ENCODE data around the gene NKD1.
"Not testable (repeated sequence)": the region's sequence is repeated elsewhere in the genome, so short reads cannot be mapped to it uniquely, and the experiment has no call there.

The NKD1 gene

DNA sequence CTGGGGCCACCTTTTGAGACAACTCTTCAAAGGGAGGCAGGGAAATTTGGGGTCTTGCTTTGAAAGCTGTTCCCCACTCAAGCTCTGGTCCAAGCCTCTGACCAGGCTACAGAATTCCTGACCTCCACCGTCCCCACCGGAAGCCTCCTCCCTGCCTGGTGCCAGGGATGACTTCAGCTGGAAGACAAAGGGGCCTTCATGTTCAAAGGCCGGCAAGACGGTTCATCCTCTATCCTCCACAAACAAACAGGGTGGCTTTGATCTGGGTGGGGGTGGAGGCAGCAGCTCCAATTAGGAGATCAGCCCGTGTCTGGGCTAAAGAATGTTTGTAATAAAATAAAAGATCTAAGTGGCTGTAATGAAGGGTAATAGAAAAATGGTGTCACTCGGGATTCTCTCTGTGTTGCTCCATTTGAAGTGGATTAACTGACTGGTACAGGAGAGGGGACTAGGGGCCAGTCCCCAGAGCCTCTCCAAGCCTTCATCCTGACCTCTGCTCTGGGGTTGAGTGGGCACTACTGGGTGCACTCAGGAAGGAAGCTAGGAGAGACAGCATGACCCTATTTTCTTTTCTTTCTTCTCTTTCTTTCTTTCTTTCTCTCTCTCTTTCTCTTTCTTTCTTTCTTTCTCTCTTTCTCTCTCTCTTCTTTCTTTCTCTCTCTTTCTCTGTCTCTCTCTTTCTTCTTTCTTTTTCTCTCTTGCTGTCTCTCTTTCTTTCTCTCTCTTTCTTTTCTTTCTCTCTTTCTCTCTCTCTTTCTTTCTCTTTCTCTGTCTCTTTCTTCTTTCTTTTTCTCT, 27.5 kb upstream of the NKD1 start:
- no peak for DNase-seq

DNA sequence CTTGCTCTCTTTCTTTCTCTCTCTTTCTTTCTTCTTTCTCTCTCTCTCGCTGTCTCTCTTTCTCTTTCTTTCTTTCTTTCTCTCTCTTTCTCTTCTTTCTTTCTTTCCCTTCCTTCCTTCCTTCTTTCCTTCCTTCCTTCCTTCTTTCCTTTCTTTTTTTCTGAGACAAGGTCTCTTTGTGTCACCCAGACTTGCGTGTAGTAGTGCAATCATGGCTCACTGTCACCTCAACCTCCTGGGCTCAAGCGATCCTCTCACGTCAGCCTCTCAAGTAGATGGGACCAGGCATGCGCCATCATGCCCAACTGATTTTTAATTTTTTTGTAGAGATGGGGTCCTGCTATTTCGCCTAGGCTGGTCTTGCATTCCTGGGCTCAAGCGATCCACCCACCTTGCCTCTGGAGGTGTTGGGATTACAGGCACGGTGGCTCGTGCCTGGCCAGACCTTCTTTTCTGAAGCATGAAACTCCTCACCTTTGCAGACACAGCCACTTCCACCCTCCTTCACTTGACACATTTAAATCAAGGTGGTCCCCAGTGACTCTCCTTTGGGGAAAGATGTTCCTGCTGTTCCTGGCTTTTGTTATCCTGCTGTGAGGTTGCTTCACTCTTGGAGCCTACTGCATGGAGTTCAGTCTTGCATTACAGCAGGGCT, 26.8 kb upstream of the NKD1 start:
- DNase-seq = no peak

DNA sequence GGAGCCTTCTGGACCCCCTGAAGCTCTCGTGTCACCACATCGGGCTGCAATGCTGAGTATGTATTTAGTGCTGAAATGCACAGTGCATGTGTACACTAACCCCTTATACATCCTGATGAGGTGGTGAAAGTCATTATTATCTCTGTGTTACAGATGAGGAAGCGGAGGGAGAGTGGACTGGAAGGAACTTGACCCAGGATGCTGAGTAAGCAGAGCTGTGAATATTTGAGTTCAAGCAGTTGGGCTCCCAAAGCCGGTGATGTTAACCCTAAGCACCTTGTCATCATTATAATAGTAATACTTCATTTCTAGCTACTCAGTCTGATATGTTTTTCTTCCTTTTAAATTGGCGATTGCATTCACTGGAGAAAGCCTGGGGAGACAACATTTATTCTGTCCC, 25.9 kb upstream of the NKD1 start:
- DNase-seq = no peak

DNA sequence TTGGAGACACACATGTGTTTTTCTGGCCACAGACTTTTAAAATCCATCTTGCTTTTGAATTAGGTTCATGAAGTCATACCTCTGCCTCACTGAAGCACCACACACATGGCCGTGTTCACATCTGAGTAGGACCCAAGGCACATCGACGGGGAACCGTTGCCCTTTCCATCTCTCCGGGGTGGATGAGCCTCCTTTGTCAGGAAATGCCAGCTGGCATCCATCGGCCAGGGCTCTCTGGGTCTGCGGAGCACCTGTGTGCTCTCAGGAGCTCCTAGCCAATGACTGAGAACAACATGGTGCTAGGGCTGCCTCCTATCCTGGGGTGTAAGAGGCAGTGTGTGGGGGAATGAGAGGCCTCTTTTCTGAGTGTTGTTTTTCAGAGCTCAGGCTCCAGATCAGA, 24.5 kb upstream of the NKD1 start:
- DNase-seq = no peak

DNA sequence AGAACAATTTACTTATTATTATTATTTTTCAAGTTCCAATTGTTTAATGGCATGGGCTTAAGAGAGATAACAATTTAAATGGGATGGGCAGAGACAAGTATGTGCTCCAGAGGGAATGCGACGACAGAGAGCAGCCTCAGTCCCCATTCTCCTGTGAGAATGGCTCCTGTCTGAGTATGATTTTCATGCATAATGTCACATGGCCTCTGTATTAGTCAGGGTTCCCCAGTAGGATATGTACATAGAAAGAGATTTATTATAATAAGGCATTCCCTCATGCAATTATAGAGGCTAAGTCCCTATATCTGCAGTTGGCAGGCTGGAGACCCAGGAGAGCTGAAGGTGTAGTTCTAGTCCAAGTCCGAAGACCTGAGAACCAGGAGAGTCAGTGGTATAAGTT, 22.9 kb upstream of the NKD1 start:
- no peak for DNase-seq

DNA sequence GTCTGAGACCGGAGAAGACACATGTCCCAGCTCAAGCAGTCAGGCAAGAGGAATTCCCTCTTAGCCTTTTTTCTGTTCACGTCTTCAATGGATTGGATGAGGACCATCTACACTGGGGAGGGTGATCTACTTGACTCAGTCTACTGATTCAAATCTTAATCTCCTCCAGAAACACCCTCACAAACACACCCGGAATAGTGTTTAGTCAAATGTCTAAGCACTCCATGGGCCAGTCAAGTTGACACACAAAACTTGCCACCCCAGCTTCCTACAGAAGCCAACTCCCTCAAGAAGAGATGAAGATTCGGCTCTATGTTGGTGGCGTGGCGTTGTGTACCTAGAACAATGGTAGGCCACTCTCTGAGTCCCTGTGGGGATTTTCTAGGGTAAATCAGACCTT, 22.5 kb upstream of the NKD1 start:
- no peak for DNase-seq

DNA sequence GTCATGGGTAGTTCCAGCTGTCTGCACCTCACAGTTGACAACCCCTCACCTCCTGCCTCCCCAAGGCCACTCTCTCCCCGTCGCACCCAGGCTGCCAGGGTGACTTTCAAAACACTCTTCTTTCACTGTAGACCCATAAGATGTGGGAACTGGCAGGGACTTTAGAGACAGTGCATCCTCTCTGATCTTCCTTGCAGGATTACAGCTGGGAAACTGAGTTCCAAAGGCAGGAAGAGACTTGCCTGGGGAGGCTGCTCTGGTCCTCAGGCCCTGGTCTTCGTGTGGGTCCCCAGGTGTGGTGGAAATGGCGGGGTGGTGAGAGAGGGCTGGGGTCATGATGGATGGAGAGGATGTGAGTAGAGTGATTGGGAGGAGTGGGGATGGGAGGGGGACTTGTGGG, 21.9 kb upstream of the NKD1 start:
- no peak for DNase-seq

DNA sequence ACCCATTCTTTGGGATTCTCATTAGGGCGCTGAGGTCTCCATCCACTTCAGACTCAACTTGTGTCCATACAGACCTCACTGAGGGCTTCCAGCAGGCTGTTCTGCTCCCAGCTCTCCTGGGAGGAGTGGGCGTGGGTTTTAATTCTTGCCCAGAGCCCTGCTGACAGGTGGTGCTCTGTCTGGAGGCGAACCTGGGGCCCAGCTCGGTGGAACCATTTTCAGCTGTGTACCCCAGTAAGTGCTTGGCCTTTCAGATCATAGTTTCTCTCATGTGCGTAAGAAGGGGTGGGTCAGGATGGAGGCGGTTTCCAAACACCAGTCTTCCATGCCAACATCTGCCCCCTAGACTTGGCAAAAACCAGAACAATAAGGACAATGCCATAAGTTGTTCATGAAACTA, 21.4 kb upstream of the NKD1 start:
- DNase-seq = no peak

DNA sequence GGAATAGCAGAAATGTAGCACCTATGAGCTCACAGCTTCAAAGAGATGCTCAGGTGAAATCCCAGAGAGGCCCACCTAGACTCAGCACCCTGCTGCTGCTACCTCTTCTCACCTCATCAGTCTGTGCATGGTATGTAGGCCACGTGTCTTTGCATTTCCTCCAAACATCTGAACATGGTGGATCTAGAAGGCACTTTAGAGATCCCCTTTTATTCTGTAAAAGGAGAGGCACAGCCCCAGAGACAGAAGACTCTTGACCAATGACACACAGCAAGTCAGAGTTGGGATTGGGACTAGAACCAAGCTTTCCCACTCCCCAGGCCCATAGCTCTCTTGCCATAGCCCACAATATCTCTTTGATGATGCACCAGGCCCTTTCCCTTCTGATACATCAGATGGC, 19.4 kb upstream of the NKD1 start:
- no peak for DNase-seq

DNA sequence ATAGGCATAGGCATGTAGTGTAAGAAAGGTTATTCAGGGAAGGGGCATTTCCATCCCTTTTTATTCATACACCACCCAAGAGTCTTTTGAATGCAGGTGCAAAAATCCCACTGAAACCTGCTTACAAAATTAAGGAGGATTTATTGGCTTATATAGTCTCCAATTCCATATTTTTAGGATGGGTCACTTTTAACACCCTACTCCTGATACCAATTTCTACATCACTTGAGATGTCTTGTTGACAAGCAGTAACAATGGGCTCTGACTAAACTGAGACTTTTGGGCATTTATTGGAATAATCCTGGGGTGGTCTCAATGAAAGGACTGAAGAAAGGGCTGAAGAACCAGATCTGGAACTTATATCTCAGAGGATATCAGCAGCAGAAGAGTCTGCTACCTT, 18.9 kb upstream of the NKD1 start:
- no peak for DNase-seq

DNA sequence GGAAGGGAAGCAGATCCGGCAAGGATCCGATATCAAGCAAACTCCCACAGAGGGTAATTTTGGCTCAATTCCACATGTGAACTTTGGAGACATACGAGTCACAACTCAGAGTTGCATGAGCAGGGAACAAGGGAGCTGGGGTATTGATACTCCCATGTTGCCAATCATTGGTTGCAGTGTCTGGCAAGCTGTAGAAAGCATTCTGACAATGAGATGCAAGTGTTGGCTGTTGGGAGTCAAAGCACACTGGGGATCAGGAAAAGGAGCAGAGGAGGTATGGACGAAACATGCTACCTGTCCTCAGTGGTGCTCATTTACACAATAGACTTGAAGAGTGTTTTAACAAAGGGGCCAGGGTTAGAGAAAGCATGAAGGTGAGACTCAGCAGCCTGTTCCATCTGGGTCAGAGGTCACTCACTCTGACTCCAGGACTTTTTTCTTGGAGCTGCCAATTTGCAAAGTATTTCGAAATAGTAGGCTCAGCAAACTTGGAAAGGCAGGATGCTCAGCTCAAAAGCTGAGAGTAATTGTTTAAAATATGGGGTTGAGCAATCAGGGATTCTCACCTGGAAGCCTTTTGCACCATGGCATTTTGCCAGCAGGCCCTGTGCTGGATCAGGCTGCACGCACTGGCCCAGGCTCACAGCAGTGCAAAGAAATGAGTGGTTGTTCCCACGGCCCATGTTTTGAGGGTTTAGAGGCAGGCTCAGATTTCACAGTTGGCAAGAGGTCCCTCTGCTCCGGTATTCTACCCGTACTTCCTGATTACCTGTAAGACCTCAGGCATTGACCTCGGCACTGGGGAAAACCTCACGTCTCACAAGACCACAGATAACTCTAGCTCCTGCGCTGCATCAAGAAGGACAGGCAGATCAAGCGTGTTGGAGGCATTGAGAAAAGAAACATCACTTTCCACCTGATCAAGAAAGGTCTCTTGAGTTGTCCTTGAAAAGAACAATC, 17.6 kb upstream of the NKD1 start:
- DNase-seq = no peak

DNA sequence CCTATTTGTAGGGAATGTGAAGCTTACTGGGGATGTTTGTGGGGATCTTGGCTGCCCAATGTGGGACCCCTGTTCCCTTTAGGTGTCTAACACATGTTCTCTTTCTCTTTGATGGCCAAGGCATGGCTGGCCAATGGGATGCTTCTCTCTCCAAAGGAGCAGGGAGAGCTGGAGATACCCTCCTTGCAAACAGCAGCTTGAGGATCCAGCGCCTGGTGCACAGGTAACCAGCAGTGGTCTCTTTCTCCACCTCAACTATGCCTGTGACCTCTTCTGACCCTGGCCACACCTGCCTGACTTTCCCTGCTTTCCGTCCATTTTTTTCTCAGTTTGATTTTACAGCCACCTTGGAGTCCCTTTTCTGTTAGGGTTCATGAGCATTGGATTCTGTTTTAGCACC, 16.8 kb upstream of the NKD1 start:
- DNase-seq = no peak

DNA sequence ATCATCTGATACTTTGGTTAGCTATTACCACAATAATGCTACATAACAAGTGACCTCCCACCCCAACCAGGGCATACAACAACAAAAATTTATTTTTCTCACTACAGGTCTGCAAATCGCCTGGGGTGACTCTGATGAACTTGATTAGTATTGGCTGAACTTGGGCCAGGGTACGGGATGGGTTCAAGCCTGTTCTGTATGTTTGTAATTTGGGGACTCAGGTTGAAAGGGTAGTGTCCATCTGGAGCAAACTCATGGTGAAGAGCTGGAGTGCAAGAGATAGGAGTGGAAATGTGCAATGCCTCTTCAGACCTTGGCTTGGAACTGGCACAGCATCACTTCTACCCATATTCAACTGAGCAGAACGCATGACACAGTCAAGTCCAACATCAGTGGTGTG, 16.3 kb upstream of the NKD1 start:
- DNase-seq = no peak

DNA sequence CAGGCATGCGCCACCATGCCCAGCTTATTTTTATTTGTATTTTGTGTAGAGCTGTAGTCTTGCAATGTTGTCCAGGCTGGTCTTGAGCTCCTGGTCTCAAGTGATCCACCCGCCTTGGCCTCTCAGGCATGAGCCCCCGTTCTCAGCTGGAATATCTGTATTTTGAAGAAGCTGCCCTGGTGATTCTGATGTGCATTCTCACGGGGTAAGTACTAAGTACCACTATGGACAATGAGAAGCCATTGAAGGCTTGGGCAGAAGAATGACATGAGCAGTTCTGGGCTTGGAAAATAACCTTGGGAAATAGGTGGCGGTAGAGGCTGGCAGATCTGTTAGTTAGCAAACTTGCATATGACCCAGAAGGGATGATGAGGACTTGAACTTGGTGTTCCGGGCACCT, 15.6 kb upstream of the NKD1 start:
- no peak for DNase-seq

DNA sequence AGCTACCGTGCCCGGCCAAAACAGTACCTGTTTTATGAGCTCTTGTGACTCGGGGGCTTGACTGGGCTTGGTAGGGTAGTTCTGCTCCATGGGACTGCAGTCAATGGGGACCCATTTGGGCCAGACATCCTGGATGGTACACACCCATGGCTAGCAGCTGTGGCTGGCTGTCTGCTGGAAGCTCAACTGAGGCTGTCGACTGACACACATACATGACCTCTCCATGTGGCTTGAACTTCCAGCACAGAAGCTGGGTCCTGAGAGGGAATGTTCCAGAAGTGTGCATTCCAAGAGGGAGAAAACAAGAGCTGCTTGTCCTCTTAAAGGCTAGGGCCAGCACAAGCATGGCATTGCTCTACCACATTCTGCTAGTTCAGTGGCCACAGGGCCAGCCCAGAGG, 14.9 kb upstream of the NKD1 start:
- DNase-seq = no peak

DNA sequence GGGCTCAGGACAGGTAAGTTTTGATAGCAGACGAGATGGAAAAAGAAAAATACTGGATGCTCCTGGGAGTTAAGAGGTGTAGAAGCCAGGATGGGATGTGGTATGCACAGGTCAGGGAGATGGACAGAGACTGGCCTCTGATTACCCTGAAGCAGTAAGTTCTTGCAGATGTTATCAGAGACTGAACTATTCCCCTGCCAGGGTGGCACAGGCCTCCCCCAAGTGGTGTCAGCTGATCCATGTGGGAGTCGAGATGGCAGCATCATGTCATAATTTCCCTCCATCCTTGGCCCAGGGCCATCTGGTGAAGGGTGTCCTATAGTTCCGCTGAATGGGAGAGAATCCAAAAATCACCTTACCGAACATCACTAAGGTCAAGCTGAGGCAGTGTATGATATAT, 14.1 kb upstream of the NKD1 start:
- DNase-seq = no peak

DNA sequence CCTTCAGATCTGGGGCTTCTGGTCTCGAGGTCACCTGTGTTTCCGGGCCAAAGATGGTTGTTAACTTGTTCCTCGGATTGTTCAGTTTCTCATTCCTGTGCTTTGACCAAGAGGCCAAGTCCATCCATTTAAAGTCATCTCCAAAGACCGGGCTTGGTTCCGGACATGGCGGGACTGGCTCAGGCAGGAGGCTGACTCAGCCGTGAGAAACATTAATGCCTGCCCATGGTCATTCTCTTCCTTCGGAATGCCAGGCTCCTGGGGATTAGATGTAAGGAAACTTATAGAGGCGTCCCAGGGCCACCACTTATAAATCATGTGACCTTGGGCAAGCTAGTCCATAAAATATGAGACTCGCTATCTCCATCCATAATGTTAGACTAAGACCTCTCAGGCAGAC, 13.6 kb upstream of the NKD1 start:
- no peak for DNase-seq

DNA sequence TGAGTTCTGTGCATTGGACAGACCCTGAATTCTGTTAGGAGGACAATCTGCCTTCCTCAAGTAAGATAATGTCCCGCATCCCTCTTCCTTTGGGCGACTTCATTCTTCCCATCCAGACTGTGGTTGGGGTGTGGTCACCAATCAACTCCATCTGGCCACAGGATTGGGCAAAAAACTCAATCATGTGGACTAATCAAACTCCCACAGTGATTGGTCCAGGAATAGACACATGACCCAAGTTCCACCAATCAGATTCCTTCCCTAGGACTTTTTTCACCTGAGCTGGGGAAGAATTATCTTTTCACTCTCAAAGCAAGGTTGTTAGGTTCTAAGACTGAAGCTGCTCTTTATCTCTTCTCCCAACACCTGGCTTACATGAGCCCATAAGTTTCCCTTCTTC, 13.2 kb upstream of the NKD1 start:
- no peak for DNase-seq

DNA sequence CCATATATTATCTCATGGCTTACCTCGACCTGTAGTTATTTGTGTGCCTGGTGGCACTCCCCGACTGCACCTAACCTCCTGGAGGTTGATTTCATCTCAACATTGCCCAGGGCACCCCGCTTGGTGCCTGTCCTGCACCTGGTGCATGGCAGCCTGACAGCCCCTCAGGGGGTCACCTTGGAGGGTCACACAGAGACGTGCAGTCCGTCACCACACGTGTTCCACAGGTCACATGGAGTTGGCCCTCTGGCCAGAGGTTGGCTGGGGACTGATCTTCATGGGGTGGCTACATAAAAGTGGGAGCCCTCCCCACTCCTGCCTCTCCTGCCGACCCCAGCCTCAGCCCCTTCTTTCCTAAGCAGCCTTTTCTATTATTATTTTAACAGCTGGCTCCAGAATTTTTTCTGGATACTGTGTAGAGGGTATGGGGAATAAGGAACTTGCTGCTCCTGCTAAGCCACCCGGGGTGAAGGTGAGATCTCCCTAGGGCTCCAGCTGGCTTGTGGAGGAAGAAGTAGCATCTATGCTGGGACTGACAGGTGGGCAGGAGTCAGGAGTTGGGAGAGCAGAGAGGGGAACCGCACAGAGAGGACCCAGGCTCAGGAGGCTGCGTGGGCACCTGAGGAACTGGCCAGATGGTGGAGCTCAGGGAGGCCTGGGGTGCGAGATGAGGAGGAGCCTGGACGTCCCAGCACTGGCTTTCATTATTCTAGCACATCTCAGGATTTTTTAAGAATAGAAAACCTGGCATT, 12.5 kb upstream of the NKD1 start:
- no peak for DNase-seq

DNA sequence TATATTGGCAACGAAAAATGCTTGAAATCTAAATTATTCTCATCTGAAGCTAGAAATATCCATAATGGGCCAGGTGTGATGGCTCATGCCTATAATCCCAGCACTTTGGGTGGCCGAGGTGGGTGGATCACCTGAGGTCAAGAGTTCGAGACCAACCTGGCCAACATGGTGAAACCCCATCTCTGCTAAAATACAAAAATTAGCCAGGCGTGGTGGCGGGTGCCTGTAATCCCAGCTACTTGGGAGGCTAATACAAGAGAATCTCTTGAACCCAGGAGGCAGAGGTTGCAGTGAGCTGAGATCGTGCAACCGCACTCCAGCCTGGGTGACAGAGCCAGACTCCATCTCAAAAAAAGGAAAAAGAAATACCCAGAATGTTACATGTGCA, 11.9 kb upstream of the NKD1 start:
- DNase-seq = not testable (repeated sequence)

DNA sequence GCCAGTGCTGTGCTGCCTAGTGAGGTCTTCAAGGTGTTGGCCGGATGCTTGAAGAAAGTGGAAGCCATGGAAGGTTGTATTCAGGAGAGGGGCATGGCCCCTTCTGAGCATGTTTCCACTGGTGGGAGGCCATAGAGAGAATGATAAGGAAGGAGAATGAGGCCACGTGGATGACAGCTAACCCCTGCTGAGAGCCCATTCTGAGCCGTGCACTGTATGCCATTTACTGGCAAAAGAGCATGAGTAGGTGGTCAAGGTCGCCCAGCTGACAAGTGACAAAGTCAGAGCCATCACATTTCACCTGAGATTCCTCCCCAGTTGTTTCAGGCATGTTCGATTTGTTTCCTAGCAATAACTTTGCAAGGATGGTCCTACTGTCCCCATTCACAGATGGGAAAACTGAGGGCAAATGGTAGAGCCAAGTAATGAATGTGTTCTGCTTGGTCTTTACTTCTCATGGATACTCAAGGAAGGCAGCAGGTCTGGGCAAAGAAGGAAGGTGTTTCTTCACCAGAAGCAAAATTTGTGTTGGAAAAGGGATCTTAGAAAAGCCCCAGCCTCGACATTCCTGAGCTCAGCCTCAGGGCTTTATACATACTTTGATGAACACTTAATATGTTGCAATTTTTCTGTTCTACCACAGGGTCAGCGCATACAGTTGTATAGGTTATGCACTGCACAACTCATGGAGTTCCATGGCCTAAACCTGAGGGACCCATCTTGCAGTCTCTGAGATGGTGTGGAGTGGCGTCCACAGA, 10.5 kb upstream of the NKD1 start:
- DNase-seq = peak; percentile 31

DNA sequence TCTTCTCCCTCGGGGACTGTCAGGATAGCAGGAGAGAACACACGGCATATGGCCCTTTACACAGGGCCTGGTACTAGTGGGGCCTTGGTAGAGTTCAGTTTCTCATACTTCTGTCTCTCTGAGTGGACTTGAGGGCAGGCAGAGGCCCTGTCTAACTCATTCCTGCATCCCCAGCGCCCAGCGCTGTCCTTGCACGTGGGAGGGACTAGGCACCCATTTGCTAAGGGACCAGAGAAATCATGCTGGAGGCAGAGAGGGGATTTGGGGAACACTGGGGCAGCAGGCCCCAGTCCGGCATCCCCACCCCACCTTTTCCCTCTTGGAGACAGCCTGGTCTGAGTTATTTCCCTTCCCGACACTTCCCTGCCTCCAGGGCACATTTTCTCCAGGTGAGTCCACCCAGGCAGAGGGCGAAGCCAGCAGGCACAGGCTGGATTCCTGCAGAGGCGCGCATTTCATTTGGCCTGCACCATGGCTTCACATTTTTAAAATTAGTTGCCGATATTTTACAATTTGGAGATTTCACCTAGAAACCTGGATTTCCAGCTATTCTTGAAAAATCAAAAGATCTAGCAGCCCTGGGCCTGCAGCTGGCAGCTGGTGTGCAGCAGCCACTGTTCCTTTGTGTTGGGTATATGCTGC, 9.7 kb upstream of the NKD1 start:
- peak; percentile 56 for DNase-seq

Measured in NCI-H226 (cell line).